Stimulated activated CD4-positive, alpha-beta T cell treated with anti-CD3 and anti-CD28 coated beads, Interleukin-4, amount 100 ng/mL, for 48 hours (primary cell): ENCODE measurements around the gene LMO1.

ENCODE experiments used
- DNase-seq, 2 donors: peaks; one replicate each; pipeline ENCODE4 v3.0.0-alpha.2; 2020; ENCODE audit warnings: low read depth in 2 of 2

Gene LMO1

GRCh38 chr11:8263109-8263768 lies 439 bp downstream of the LMO1 start:
- DNase-seq, result no peak

GRCh38 chr11:8262552-8263108 lies 1.0 kb downstream of the LMO1 start:
- DNase-seq, result peak in 1 of 2 donors; percentile 22

GRCh38 chr11:8261921-8262551 lies 1.6 kb downstream of the LMO1 start:
- no peak for DNase-seq

GRCh38 chr11:8261291-8261690 lies 2.4 kb downstream of the LMO1 start:
- no peak for DNase-seq

GRCh38 chr11:8260202-8260966 lies 3.3 kb downstream of the LMO1 start:
- DNase-seq, result no peak

- no peak for DNase-seq
Measured at GRCh38 chr11:8259306-8259959, 4.2 kb downstream of the LMO1 start.

GRCh38 chr11:8258784-8259183 lies 4.9 kb downstream of the LMO1 start:
- DNase-seq, result no peak

GRCh38 chr11:8258289-8258688 lies 5.4 kb downstream of the LMO1 start:
- DNase-seq, result no peak

GRCh38 chr11:8257003-8257664 lies 6.5 kb downstream of the LMO1 start:
- DNase-seq, result no peak

GRCh38 chr11:8256271-8257002 lies 7.2 kb downstream of the LMO1 start:
- DNase-seq, result no peak

- DNase-seq, result no peak
Measured at GRCh38 chr11:8253566-8253965, 10.1 kb downstream of the LMO1 start.

GRCh38 chr11:8252946-8253345 lies 10.7 kb downstream of the LMO1 start:
- no peak for DNase-seq

- no peak for DNase-seq
Measured at GRCh38 chr11:8252388-8252787, 11.3 kb downstream of the LMO1 start.

- no peak for DNase-seq
Measured at GRCh38 chr11:8251616-8252295, 11.9 kb downstream of the LMO1 start.

GRCh38 chr11:8250981-8251615 lies 12.6 kb downstream of the LMO1 start:
- DNase-seq, result no peak

GRCh38 chr11:8250434-8250833 lies 13.2 kb downstream of the LMO1 start:
- DNase-seq, result no peak

GRCh38 chr11:8249482-8249881 lies 14.2 kb downstream of the LMO1 start:
- no peak for DNase-seq

GRCh38 chr11:8248786-8249185 lies 14.9 kb downstream of the LMO1 start:
- no peak for DNase-seq

- peak in 1 of 2 donors; percentile 25 for DNase-seq
Measured at GRCh38 chr11:8247312-8247711, 16.4 kb downstream of the LMO1 start.

- DNase-seq, result no peak
Measured at GRCh38 chr11:8243458-8243857, 20.2 kb downstream of the LMO1 start.
